Fibroblast of pulmonary artery (primary cell): ENCODE measurements around the gene THRA.

ENCODE experiments used
- DNase-seq: peaks from one replicate; pipeline ENCODE4 v3.0.0-alpha.2; 2010; ENCODE audit warnings: low read depth
- H3K4me3 ChIP-seq: replicated peaks from 2 replicates; pipeline ENCODE4 v1.5.1; 2011; ENCODE audit warnings: low read depth, mild to moderate bottlenecking, control low read depth, low read length, moderate library complexity
- CTCF ChIP-seq: IDR thresholded peaks from 2 replicates; pipeline ENCODE4 v1.5.1; 2011; ENCODE audit warnings: mild to moderate bottlenecking, control low read depth, low read length, inconsistent platforms; ENCODE audit errors: missing control alignments

THRA gene

GRCh38 chr17:40023590-40024292 lies 39.0 kb upstream of the THRA start:
- TF ChIP-seq CTCF = no peak
- peak; percentile 59 for DNase-seq
- H3K4me3 ChIP-seq = no peak overlapping the region

- no peak for DNase-seq
- no peak for TF ChIP-seq CTCF
- no peak overlapping the region for H3K4me3 ChIP-seq
Observed at GRCh38 chr17:40024901-40025300, 37.9 kb upstream of the THRA start.

GRCh38 chr17:40025559-40025958 lies 37.2 kb upstream of the THRA start:
- no peak for TF ChIP-seq CTCF
- no peak overlapping the region for H3K4me3 ChIP-seq
- no peak for DNase-seq

GRCh38 chr17:40025991-40026815 lies 36.6 kb upstream of the THRA start:
- no peak overlapping the region for H3K4me3 ChIP-seq

GRCh38 chr17:40026816-40027613 lies 35.8 kb upstream of the THRA start:
- H3K4me3 ChIP-seq = no peak overlapping the region
- peak; percentile 87 for DNase-seq
- peak; percentile 85 for TF ChIP-seq CTCF

More at GRCh38 chr17:40025991-40026815, 36.6 kb upstream of the THRA start:
- TF ChIP-seq CTCF = no peak
- DNase-seq = peak; percentile 35

- H3K4me3 ChIP-seq = no peak overlapping the region
- no peak for TF ChIP-seq CTCF
- DNase-seq = no peak
Observed at GRCh38 chr17:40027614-40028012, 35.2 kb upstream of the THRA start.
